Stomach (tissue), 9 donors: ENCODE measurements around the gene RFX4. TPM values are rescaled to one million over a fixed set of nuclear protein-coding genes. Genes with fewer than 3 reads are reported as not detected.

Experiments
- DNase-seq, 2 donors: peaks; one replicate each; pipeline versions ENCODE4 v3.0.0 to v3.0.0-alpha.2; 2013 to 2019
- H3K27ac ChIP-seq, 5 donors: fragments of 200-600 bp in 4 of 5; sonication (generic) in 4 of 5; one replicate each; pipeline ENCODE4 v1.5.1; 2013 to 2019; ENCODE audit warnings: mild to moderate bottlenecking in 1 of 5, moderate library complexity in 1 of 5
- H3K27me3 ChIP-seq, 3 donors: fragments of 200-600 bp; sonication (generic); one replicate each; pipeline ENCODE4 v1.5.1; 2017 to 2019; ENCODE audit warnings: mixed run types in 1 of 3
- H3K36me3 ChIP-seq, 4 donors: fragments of 200-600 bp; sonication (generic); 1 replicate in 3 of 4; 2 replicates in 1 of 4; pipeline ENCODE4 v1.5.1; 2016 to 2019
- H3K4me1 ChIP-seq, 4 donors: fragments of 200-600 bp; sonication (generic); one replicate each; pipeline ENCODE4 v1.5.1; 2016 to 2019
- H3K4me3 ChIP-seq, 4 donors: fragments of 200-600 bp; sonication (generic) in 3 of 4; one replicate each; pipeline ENCODE4 v1.5.1; 2016 to 2019; ENCODE audit warnings: mild to moderate bottlenecking in 1 of 4
- H3K9me3 ChIP-seq, 4 donors: fragments of 200-600 bp; sonication (generic); one replicate each; pipeline ENCODE4 v1.5.1; 2016 to 2019
- CTCF ChIP-seq, 7 experiments: fragments of 450-650 bp in 4 of 7; fragments of 200-600 bp in 3 of 7; sonication (generic) in 3 of 7; IDR thresholded peaks; one replicate each; pipeline ENCODE4 v1.5.1; 2016 to 2019; ENCODE audit warnings: antibody characterized with exemption in 7 of 7, control low read depth in 2 of 7, mild to moderate bottlenecking in 1 of 7
- EP300 ChIP-seq: sonication (generic); formaldehyde crosslinking; IDR thresholded peaks from one replicate; pipeline ENCODE4 v1.6.1; 2017; ENCODE audit warnings: antibody characterized with exemption
- POLR2A ChIP-seq, 4 donors: fragments of 450-650 bp; IDR thresholded peaks; one replicate each; pipeline ENCODE4 v1.6.1; 2016; ENCODE audit warnings: antibody characterized with exemption in 4 of 4, control low read depth in 2 of 4, mild to moderate bottlenecking in 1 of 4, moderate library complexity in 1 of 4
- POLR2AphosphoS5 ChIP-seq, 3 donors: sonication (generic); formaldehyde crosslinking; IDR thresholded peaks; one replicate each; pipeline ENCODE4 v1.6.1; 2016; ENCODE audit warnings: antibody characterized with exemption in 3 of 3
- WGBS, 5 donors: extraction: QIAGEN DNeasy Blood & Tissue Kit in 3 of 5; methylation state at CpG; one replicate each; pipeline versions ENCODE4 v1.1.5 to v1.1.7; 2013 to 2018; 5-methylcytosine and 5-hydroxymethylcytosine counted together
- intact Hi-C: fragments of 100-400 bp; cut with DNase I; formaldehyde crosslinking; loops from one replicate; pipeline ENCODE4 v1.15.1; 2023; ENCODE audit warnings: low total_unique reads
- polyA plus RNA-seq, 3 donors: library from polyadenylated mRNA; stranded (reverse); fragments of 200-250 nt; gene quantifications; one replicate each; pipeline ENCODE4 v1.2.3, GENCODE V29; 2013
- total RNA-seq, 5 donors: library from RNA; depleted of rRNA; stranded (reverse); fragments of >200 nt; gene quantifications; one replicate each; pipeline versions ENCODE4 v1.1.0 to v1.2.3, GENCODE V29; 2014 to 2016
- donor health status: healthy with polysubstance abuse.
- donor health status: Bipolar disorder and iron deficiency.
- donor health status: healthy.

Gene RFX4
- total and polyA plus RNA-seq, 8 donors, result not detected

- 24 to 50% (median 39%) methylated on average over 3 of the region's 3 CpGs for WGBS, 5 donors
- intact Hi-C loops, result no loop called here
- Histone ChIP-seq H3K27me3 (no peaks in the 10 kb centered on the region), H3K4me3 (no peak overlapping the region), H3K36me3 (peaks cover 0 to 11% (median 10%) of the 10 kb centered on the region in 4 donors), H3K27ac (no peak overlapping the region), H3K9me3 (no peaks in the 10 kb centered on the region), H3K4me1 (peaks cover 8 to 60% (median 31%) of the 10 kb centered on the region in 4 donors)
- TF ChIP-seq CTCF (IDR thresholded peaks at IDR 0.05) (no peak), POLR2A (IDR thresholded peaks at IDR 0.05) (no peak), POLR2AphosphoS5 (IDR thresholded peaks at IDR 0.05) (no peak), EP300 (no peak)
- no peak for DNase-seq
These were observed 197.3 kb downstream of the RFX4 start for GRCh38 chr12:106780010-106780631.

GRCh38 chr12:106782619-106783018, 199.8 kb downstream of the RFX4 start:
- Histone ChIP-seq H3K4me1 (peaks cover 0 to 44% (median 20%) of the 10 kb centered on the region in 4 donors), H3K27ac (no peak overlapping the region), H3K9me3 (no peaks in the 10 kb centered on the region), H3K4me3 (no peak overlapping the region), H3K27me3 (no peaks in the 10 kb centered on the region), H3K36me3 (peaks cover 0 to 19% (median 14%) of the 10 kb centered on the region in 4 donors)
- TF ChIP-seq EP300 (no peak), POLR2A (IDR thresholded peaks at IDR 0.05) (no peak), POLR2AphosphoS5 (IDR thresholded peaks at IDR 0.05) (no peak), CTCF (IDR thresholded peaks at IDR 0.05) (no peak)
- WGBS, 5 donors, result 58 to 68% (median 61%) methylated on average over 1 of the region's 1 CpG
- DNase-seq, result no peak
- intact Hi-C loops, result no loop called here

GRCh38 chr12:106783515-106783914, 200.7 kb downstream of the RFX4 start:
- H3K27me3 ChIP-seq, result no peaks in the 10 kb centered on the region
- no peaks in the 10 kb centered on the region for H3K9me3 ChIP-seq
- intact Hi-C loops, result no loop called here
- TF ChIP-seq CTCF (IDR thresholded peaks at IDR 0.05), result no peak
- TF ChIP-seq POLR2A (IDR thresholded peaks at IDR 0.05), result no peak
- TF ChIP-seq POLR2AphosphoS5 (IDR thresholded peaks at IDR 0.05), result no peak
- no peak for TF ChIP-seq EP300
- no peak for DNase-seq
- peaks cover 0 to 35% (median 16%) of the 10 kb centered on the region in 4 donors for H3K4me1 ChIP-seq
- no peak overlapping the region for H3K4me3 ChIP-seq
- H3K36me3 ChIP-seq, result peaks cover 0 to 27% (median 19%) of the 10 kb centered on the region in 4 donors
- H3K27ac ChIP-seq, result peak overlapping the region in 1 of 5 donors; percentile 7
- 69 to 85% (median 76%) methylated on average over 5 of the region's 5 CpGs for WGBS, 5 donors

GRCh38 chr12:106790020-106790419, 207.2 kb downstream of the RFX4 start:
- intact Hi-C loops, result no loop called here
- DNase-seq, result no peak
- H3K4me3 ChIP-seq, result no peak overlapping the region
- H3K27me3 ChIP-seq, result no peaks in the 10 kb centered on the region
- H3K27ac ChIP-seq, result no peak overlapping the region
- no peaks in the 10 kb centered on the region for H3K9me3 ChIP-seq
- H3K4me1 ChIP-seq, result peaks cover 0 to 14% (median 4%) of the 10 kb centered on the region in 4 donors
- 56 to 74% (median 61%) methylated on average over 2 of the region's 2 CpGs for WGBS, 5 donors
- H3K36me3 ChIP-seq, result peaks cover 4 to 35% (median 26%) of the 10 kb centered on the region in 4 donors
- no peak for TF ChIP-seq CTCF (IDR thresholded peaks at IDR 0.05)
- TF ChIP-seq POLR2AphosphoS5 (IDR thresholded peaks at IDR 0.05), result no peak
- no peak for TF ChIP-seq POLR2A (IDR thresholded peaks at IDR 0.05)
- TF ChIP-seq EP300, result no peak
